Hematopoietic multipotent progenitor cell treated with erythropoietin and hydrocortisone succinate and interleukin-3 and kit ligand, for 6 days (in vitro differentiated cells): Measurements from ENCODE around the gene TBC1D5.
"Not testable (repeated sequence)": the region's sequence is repeated elsewhere in the genome, so short reads cannot be mapped to it uniquely, and the experiment has no call there.

ENCODE experiments used
- DNase-seq: peaks from one replicate; pipeline ENCODE4 v3.0.0-alpha.2; 2015

Gene TBC1D5

DNA sequence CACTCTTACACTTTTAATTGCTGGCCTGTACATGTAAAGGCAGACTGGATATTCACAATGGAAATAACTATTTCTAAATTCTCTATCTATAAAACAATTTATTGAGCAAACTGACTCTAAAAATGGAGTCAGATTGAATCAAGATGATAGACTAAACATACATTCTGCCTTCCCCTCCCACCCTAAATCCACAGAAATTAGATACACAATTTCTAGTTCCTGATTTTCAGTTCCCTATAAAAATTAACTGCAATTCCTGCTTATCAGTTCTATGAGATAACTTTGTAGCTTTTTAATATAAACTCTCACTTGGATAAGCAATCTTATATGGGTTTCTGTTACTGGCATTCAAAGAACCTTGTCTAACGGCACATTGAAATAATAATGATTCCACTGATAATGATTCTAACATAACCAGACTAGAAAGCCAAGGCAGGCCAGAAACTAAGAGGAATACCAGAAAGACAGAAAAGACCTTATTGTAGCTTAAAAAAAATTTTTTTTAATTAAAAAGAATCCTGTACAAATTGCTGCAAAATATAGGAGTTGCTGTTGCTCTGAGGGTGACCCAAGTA, 33.1 kb downstream of the TBC1D5 start:
- DNase-seq, result no peak

DNA sequence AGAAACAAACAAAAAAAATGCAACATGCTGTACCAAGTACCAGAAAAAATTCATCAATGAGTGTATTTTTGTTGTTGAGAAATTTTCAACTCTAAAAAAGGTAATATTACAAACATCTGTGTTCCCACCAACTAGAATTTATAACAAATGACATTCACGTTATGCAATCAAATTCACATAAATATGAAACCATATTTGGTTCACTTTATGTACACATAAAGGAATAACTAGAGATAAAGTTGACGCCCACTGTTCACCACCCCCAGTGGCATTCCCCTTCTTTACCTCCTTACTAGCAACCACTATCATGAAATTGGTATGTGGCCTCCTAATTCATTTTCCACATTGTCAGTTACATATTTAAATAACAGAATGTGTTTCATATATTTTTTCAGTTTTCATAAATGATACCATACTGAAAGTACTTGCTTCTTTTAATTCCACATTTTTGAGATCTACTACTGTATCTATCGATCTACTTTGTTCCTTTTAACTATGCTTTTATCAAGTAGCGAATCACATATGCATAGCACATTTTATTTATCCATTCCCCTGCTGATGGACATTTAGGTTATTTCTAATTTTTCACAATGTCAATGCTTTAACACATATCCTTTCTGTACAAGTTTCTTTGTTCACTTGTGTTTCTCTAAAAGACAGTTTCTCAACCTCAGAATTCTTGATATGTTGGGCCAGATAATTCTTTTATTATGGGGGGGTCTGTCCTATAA, 34.5 kb downstream of the TBC1D5 start:
- DNase-seq, result no peak

DNA sequence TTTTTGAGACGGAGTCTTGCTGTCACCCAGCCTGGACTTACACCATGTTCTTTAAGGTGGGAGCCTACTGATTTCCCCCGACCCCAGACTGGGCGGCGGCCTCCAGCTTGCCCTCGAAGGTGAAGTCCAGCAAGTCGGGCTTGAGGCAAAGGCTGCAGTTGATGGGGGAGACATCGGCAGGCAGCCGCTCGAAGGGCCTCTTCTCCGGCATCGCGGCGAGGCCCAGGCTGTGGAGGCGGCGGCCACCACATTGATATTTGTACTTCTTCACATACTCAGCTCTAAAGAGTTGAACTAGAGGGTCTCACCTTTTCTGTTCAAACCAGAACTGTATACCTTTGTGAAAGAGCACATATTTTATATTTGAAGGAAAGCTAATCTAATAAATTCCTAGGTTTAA, 36.4 kb downstream of the TBC1D5 start:
- DNase-seq, result not testable (repeated sequence)

DNA sequence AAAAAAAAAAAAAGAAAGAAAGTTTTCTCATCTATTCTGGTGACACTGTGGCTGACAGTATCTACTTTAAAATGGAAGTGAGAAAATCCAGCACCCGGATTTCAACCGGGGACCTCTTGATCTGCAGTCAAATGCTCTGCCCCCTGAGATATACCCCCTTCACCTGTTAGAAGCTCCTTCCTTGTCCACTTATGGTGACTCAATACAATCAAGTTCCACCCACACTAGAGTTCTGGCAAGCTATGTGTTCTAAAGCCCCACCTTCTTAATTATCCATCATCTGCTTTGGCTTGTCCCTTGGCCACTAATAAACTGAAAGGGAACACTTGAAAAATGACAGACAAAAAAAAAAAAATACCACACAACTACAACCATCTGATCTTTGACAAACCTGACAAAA, 42.6 kb downstream of the TBC1D5 start:
- not testable (repeated sequence) for DNase-seq

DNA sequence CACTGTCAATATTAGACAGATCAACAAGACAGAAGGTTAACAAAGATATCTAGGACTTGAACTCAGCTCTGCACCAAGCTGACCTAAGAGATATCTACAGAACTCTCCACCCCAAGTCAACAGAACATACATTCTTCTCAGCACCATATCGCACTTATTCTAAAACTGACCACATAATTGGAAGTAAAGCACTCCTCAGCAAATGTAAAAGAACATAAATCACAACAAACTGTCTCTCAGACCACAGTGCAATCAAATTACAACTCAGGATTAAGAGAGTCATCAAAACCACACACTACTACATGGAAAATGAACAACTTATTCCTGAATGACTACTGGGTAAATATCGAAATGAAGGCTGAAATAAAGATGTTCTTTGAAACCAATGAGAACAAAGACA, 46.8 kb downstream of the TBC1D5 start:
- not testable (repeated sequence) for DNase-seq

DNA sequence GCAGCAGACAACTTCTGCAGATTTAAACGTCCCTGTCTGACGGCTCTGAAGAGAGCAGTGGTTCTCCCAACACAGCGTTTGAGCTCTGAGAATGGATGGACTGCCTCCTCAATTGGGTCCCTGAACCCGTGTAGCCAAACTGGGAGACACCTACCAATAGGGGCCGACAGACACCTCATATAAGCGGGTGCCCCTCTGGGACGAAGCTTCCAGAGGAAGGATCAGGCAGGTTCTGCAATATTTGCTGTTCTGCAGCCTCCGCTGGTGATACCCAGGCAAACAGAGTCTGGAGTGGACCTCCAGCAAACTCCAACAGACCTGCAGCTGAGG, 48.8 kb downstream of the TBC1D5 start:
- DNase-seq, result not testable (repeated sequence)

DNA sequence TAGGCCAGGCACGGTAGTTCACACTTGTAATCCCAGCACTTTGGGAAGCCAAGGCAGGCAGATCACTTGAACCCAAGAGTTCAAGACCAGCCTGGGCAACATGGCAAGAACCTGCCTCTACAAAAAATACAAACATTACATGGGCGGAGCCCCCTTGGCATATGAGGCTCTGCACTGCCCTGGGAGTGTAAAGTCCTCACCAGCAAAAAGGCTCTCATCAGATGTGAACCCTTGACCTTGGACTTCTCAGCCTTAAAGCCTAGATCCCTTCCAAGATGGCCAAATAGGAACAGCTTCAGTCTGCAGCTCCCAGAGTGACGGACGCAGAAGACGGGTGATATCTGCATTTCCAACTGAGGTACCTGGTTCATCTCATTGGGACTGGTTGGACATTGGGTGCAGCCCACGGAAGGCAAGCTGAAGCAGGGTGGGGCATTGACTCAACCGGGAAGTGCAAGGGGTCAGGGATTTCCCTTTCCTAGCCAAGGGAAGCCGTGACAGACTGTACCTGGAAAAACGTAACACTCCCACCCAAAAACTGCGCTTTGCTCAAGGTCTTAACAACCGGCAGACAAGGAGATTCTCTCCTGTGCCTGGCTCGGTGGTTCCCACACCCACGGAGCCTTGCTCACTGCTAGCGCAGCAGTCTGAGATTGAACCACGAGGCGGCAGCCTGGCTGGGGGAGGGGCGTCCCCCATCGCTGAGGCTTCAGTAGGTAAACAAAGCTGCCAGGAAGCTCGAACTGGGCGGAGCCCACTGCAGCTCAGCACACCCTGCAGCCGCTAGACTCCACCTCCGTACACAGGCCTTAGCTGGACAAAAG, 49.4 kb downstream of the TBC1D5 start:
- not testable (repeated sequence) for DNase-seq

DNA sequence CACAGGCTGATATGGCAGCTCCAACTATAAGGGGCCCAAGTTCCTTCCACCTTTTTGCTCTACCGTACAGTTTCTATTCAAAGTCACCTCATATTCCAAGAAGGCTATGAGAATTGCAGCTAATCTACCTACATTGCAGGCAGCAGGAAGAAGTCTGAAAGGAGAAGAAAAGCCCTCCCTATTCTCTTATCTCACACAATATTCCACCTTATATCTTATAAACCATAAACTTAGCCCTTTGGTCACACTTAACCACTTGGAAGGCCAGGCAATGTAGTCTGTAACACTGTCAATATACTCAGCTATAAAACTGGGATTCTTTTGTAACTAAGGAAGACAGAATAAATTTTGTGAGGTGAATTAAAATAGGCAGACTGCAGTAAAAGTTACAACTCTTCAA, 54.9 kb downstream of the TBC1D5 start:
- DNase-seq, result no peak

DNA sequence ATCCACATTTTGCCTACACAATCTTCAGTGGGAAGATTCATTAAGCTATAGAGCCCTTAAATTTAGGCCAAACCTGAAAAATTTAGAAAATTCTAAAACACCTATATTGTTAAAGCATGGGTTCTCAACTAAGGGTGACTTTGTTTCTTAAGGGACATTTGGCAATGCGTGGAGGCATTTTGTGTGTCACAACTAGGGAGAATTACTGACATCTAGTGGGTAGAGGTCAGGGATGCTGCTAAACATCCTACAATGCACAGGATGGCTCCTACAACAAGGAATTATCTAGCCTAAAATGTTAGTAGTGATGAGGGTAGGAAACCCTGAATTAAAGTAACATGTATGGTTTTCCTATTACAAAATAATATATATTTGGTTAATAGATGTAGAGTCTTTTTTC, 55.8 kb downstream of the TBC1D5 start:
- peak; percentile 72 for DNase-seq

DNA sequence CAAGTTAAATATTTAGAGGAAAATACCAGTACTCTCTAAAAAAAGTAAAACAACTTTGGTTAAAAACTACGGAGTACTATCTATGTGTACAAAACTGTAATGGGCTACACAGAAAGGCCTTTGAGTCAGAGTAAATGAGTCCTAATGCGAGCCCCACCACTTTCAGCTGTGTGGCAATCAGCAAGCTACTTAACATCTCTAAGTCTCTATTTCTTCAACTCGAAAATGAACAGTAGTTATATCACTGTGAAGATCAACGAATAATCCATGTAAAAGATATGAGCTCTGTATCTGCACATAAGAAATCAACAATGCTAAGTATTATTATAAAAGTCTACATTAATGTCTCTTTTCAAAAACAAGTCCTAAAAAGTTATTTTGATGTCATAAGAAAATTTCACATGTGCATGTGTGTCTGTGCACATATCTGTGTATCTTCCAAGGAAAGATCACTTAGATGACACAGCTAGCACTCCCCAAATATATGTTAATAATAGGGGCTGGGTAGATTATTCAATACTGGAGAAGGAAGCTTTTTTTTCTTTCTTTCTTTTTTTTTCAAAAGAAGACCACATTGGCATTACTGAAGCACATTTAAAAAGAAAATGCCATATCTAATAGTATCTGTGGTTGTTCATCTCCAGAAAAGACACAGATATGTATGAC, 58.8 kb downstream of the TBC1D5 start:
- no peak for DNase-seq

DNA sequence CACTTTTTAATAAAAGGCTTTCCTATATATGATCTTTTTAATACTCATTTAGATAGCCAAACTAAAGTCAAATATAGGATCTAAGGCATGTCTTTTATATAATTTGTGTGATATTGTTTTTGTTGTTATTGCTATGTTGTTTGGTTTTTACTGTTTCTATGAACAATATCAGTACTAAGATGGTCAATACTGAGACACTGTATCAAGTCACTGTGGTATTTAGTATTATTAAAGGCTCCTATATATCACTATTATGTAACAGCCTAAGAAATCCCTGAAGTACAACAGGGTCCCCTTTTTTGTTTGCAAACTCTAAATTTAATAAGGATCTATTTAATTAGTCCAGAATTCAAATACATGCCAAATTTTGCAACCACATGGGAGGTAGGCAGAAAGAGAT, 61.9 kb downstream of the TBC1D5 start:
- DNase-seq, result no peak

DNA sequence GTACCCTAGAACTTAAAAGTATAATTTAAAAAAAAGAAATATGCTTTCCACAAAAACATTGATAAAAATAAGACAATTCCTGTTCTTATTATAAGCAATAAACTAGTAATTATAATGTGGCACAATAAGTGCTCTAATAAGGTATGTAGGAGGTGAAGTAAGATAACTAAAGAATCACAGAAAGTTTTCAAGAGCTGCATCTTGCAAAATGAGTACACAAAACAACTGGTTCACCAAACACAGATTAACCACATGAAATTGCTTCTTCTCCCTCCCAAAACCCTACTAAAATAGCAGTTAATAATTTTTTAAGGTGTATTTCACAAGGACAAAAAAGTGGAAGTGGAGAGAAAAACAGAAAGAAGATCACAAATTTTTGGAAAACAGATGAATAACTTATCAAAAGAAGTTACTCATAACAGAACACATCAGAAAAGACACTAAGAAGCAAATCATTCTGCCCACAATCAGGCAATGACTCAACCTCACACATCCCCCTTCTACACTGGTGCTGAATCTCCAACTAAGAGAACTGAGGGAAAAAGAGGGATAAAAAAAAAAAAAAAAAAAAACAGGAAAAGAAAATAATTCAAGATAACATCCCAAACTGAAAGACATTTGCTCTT, 64.2 kb downstream of the TBC1D5 start:
- no peak for DNase-seq

DNA sequence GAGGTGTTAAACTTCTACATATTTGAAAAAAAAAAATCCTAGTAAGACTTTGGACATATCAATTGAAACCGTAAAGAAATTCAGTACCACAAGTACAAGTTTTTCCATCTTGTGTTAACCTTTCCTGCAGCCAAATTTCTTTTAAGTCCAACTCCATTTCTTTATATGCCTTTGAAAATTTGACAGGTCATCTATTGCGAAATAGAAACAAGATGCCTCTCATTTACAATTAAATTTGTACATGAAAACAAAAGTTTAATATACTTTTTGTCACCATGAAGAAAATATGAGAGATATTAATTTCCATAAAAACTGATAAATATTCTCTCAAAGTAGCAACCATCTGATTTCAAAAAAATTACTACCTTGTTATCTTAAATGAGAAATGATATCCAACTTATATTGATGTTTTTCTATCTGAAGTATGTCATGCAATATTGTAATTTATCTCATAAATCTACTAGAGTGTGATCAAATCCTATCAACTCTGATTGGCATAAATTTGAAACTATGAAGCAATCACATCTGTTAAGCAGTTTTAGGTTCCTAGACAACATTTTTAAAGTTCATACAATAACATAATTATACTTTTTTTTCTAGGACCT, 68.2 kb downstream of the TBC1D5 start:
- no peak for DNase-seq

DNA sequence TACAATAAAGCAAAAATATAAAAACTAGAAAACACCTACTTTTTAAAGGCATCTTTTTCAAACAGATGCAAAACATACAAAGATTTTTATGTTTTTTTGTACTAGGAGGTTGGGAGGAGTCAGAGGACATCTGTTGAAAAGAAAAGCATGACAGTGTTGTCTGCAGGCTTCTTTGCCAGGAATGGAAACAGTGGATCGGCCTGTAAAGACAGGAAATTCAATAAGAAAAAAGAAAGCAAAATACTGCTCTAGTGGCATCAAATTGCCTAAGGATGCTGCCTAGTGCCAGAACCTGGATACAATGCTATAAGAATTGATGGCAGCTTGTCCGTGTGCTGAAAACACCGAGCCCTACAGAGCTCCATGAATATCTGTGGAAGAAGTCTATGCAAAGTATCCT, 69.9 kb downstream of the TBC1D5 start:
- DNase-seq, result no peak

DNA sequence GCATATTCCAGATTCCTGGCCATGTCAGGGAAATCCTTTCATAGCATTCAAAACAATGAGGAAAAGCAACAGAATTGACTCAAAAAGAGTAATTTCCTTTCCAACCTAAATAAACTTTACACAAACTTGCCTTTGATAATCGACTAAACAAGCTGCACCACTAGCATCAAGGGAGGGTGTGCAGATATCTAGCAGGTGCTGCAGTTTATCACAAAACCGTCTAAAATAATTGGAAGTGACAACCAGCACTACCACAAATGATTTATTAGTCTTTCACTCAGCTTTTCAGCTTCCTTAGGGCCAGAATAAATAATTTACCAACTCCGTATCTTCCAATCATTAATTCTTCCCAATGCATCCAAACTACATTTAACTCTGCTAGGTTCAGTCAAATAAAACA, 71.7 kb downstream of the TBC1D5 start:
- DNase-seq, result no peak

DNA sequence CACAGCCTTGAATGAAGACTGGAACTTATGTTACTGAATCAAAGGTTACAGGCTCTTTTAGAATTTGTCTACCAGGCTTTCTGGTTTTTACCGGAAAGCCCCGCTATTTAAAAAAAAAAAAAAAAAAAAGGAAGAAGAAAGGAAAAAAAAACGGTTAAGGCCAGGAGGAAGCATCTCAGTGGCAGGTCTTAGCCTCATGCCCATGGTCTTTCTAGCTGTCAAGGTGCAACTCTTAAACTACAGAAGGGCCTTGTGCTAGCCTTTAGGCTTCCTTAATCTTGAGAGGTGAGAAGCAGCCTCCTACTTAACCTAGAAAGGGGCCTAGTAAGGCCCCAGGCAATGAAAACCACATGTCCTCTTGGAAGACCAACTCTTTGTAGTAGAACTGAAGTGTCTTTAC, 77.5 kb downstream of the TBC1D5 start:
- DNase-seq, result peak; percentile 27

DNA sequence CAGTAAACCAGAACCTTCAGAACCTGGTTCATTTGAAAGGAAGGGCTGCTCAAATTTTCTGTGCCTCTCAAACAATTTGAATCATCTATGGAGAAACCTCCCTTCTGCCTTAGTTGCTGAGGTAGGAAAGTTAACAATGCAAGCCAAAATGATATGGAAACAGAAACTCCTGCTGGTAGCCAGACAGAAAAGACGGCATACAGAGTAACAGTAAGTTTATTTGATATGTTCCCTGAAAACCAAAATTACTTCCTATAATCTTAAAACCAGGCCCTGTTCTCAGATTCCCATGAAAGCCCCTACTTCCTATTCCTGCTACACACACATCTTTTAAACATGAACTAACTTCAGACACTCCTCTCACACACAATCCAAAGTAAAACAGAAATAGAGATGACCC, 86.2 kb downstream of the TBC1D5 start:
- no peak for DNase-seq

DNA sequence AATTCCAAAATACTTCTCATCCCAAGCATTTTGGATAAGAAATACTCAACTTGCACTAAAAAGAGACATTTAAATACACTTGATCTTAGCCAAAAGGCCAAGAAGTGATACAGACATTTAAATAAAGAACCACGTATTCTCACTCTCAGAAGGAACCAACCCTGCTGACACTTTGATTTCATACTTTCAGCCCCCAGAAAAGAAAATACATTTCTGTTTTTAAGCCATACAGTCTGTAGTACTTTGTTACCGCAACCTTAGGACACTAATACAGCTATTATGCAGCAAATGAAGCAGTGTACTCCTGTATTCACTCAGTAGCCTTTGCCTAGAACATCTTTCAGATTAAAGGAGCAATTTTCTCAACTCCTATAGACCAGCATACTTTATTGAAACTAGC, 86.7 kb downstream of the TBC1D5 start:
- DNase-seq, result no peak

DNA sequence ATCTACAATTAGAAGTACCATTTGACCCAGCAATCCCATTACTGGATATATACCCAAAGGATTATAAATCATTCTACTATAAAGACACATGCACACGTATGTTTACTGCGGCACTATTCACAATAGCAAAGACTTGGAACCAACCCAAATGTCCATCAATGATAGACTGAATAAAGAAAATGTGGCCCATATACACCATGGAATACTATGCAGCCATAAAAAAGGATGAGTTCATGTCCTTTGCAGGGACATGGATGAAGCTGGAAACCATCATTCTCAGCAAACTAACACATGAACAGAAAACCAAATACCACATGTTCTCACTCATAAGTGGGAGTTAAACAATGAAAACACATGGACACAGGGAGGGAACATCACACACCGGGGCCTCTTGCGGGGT, 92.7 kb downstream of the TBC1D5 start:
- DNase-seq, result not testable (repeated sequence)

DNA sequence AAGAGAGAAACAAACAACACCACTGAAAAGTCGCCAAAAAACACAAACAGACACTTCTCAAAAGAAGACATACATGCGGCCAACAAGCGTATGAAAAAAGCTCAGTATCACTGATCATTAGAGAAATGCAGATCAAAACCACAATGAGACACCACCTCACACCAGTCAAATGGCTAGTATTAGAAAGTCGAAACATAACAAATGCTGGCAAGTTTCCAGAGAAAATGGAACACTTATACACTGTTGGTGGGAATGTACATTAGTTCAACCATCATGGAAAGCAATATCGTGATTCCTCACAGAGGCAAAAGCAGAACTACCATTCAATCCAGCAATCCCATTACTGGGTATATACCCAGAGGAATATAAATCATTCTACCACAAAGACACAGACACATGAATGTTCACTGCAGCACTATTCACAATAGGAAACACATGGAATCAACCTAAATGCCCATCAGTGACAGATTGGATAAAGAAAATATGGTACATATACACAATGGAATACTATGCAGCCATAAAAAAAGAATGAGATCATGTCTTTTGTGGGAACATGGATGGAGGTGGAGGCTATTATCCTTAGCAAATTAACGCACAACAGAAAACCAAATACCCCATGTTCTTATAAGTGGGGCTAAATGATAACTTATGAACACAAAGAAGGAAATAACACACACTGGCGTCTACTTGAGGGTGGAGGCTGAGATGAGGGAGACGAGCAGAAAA, 93.6 kb downstream of the TBC1D5 start:
- not testable (repeated sequence) for DNase-seq

DNA sequence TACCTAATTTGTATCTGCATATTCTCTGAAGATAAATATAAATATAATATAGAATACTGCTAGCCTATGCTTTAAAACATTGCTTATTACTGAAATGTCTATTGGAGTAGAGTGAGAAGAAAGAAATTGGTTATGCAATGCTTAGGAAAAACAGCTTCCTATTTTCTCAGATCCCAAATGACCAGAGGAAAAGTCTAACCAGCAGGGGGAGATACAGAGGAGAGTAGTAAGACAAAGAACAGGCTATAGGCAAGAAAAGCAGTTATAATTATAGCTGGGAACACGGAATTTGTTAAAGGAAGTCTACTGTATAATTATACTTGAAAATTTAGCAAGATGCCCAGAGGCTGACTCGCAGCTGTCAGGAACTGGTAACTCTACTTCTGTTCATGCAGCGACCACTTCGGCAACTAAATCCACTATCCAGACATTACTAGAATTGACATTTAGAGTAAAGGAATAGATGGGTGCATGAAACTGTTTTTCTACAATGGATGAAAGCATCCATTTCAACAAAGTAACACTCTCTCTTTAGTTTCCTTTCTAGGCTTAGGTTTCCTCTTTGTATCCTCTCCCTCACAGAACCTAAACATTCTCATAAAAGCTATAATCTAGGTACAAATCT, 97.2 kb downstream of the TBC1D5 start:
- DNase-seq, result peak; percentile 82

DNA sequence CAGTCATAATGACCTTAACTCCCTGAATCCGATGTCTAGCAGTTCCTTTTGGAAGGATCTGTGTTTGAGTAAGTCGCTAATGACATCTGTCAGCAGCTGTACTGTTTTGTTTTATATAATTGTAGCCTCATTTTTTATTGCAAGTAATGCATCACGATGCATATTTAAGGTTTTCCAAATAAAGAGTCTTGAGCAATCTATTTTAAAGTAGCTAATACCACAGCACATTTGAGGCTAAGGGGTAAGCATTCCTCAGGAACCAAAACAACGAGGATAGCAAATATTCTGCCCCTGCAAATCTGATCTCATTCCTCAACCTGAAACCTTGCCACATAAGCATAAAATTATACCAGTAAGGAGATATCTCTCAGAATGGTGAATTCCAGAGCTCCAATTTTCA, 98.7 kb downstream of the TBC1D5 start:
- no peak for DNase-seq
